Activated naive CD8-positive, alpha-beta T cell treated with anti-CD3 and anti-CD28 coated beads for 36 hours (primary cell): Measurements from ENCODE around the gene ZMAT3. TPM values are rescaled to one million over a fixed set of nuclear protein-coding genes. Genes with fewer than 3 reads are reported as not detected.
"Not testable (repeated sequence)": the region's sequence is repeated elsewhere in the genome, so short reads cannot be mapped to it uniquely, and the experiment has no call there.

ENCODE experiments used
- DNase-seq: peaks from one replicate; pipeline ENCODE4 v3.0.0; 2021
- H3K27ac Mint-ChIP-seq: one replicate; pipeline ENCODE4 v1.8.0; 2022; ENCODE audit warnings: mild to moderate bottlenecking, moderate library complexity, mixed read lengths
- H3K27me3 Mint-ChIP-seq: one replicate; pipeline ENCODE4 v1.8.0; 2022; ENCODE audit warnings: mild to moderate bottlenecking, mixed read lengths
- H3K36me3 Mint-ChIP-seq: one replicate; pipeline ENCODE4 v1.8.0; 2021; ENCODE audit warnings: mild to moderate bottlenecking, mixed read lengths
- H3K4me1 Mint-ChIP-seq: one replicate; pipeline ENCODE4 v1.8.0; 2021; ENCODE audit warnings: mixed read lengths
- H3K4me3 Mint-ChIP-seq: one replicate; pipeline ENCODE4 v1.8.0; 2022; ENCODE audit warnings: mild to moderate bottlenecking, moderate library complexity, mixed read lengths
- H3K9me3 Mint-ChIP-seq: one replicate; pipeline ENCODE4 v1.8.0; 2022; ENCODE audit warnings: mixed read lengths
- total RNA-seq, 2 experiments: library from RNA; stranded (reverse); gene quantifications; one replicate each; pipeline ENCODE4 v1.2.3, GENCODE V29; 2021

Gene ZMAT3
- total RNA-seq, 2 experiments from 2014 or later, result 10.6 to 10.7 TPM

DNA sequence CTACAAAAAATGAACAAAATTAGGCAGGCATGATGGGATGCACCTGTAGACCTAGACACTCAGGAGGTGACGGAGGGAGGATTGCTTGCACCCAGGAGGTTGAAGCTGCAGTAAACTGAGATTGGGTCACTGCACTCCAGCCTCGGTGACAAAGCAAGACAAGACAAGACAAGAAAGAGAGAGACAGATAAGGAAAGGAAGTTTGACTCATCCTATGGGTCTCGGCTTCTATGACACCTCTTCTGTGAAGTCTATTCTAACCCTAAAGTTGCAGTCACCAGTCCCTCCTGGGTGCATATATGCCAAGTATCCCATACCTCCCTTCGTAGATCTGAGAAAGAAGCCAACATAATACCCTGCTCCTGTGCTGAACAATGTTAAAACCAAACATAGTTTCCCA is 7.9 kb upstream of the ZMAT3 start:
- DNase-seq, result no peak
- no peak overlapping the region for H3K4me3 Mint-ChIP-seq
- H3K4me1 Mint-ChIP-seq, result peaks cover 12% of the 10 kb centered on the region
- no peaks in the 10 kb centered on the region for H3K9me3 Mint-ChIP-seq
- H3K36me3 Mint-ChIP-seq, result no peaks in the 10 kb centered on the region
- no peaks in the 10 kb centered on the region for H3K27me3 Mint-ChIP-seq
- H3K27ac Mint-ChIP-seq, result no peak overlapping the region

DNA sequence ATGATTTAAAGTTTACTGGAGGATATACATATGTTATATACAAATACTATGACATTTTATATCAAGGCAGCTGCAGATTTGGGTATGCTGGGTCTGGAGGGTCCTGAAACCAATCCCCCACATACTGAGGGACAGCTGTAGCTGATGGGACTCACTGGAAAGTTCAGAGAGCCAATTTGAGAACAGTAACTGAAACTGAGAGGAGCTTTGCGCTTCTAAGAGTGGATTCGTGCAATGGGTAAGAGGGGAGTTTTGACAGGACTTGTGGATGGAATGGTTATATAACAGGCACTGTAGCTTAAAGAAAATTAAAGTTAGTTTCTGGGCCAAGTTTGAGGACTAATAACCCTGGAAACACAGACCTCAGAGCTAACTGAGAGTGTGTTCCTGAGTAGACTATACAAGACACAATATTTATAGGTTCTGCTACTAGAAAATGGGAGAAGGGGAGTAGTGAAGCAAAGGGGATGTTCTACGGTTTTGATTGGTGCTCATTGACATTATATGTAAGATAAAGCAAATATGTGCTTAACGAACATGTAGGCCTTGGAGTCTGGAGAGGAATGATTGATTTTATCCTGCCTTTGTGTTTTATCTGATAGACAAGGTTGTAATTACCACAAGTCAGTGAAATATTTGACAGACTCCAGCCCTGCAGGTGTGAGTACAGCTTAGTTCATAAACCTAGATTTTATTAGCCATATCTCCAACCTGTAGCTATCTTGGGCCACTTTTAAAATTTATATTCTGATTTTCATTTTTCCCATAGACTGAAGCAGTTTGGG is 4.8 kb upstream of the ZMAT3 start:
- Mint-ChIP-seq H3K9me3 (no peaks in the 10 kb centered on the region), H3K4me1 (peaks cover 10% of the 10 kb centered on the region), H3K36me3 (no peaks in the 10 kb centered on the region), H3K27ac (no peak overlapping the region), H3K4me3 (no peak overlapping the region), H3K27me3 (no peaks in the 10 kb centered on the region)
- DNase-seq, result no peak

DNA sequence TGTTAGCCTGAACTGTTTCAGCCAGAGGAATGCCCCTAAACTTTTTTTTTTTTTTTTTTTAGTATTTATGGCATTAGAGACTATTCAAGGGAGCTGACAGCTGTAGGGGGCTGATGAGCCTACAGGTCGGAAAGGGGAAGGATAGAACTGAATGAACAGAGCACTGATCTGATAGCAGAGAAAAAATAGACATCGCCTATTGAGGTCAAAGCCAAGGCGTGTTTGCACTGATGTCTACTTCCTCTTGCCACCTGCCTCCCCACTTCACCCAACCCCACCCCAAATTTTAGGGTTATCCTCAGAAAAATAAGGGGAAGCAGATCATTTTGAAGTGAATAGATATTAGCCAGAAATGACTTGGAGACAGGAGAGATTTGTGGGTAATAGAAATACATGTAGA is 3.0 kb upstream of the ZMAT3 start:
- H3K36me3 Mint-ChIP-seq, result no peaks in the 10 kb centered on the region
- H3K27me3 Mint-ChIP-seq, result no peaks in the 10 kb centered on the region
- peaks cover 15% of the 10 kb centered on the region for H3K4me1 Mint-ChIP-seq
- H3K9me3 Mint-ChIP-seq, result no peaks in the 10 kb centered on the region
- no peak for DNase-seq
- no peak overlapping the region for H3K4me3 Mint-ChIP-seq
- no peak overlapping the region for H3K27ac Mint-ChIP-seq

DNA sequence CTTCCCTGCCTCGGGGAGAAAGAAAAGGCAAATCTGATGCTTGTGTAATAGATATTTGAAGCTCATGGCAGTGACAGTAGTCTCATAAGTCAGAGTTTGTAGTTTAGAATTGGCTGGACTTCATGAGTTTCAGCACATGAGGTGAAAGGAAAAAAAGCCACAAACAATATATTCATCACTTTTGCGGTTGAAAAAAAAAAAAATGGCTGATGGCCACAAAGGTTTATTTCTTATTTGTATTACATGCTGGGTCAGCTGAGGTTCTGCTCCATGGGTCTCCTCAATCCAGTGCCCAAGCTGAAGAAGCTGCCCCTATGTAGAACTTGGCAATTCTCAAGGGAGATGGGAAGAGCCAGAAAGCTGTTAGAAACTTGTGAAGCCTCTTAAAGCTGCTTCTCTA is 2.2 kb upstream of the ZMAT3 start:
- Mint-ChIP-seq H3K4me3 (no peak overlapping the region), H3K9me3 (no peaks in the 10 kb centered on the region), H3K36me3 (no peaks in the 10 kb centered on the region), H3K27me3 (no peaks in the 10 kb centered on the region), H3K4me1 (peaks cover 22% of the 10 kb centered on the region), H3K27ac (no peak overlapping the region)
- DNase-seq, result no peak

DNA sequence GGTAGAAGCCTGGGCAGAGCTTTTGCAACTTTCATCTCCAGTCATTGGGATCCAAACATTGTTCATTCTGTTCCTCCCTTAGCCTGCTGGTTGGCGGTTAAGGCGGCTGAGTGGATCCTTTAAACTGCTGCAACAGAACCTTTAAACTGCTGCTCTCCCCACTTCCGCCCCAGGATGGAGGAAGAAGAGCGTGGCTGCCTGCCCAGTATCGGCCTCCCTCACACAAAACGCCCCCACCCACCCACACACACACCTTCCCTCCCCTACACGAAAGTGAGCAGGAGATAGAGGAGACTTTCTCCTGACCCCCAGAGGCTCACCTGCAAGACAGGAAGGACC is 460 bp upstream of the ZMAT3 start:
- Mint-ChIP-seq H3K4me3 (peak overlapping the region; percentile 97), H3K27me3 (no peaks in the 10 kb centered on the region), H3K27ac (peak overlapping the region; percentile 85), H3K4me1 (peaks cover 25% of the 10 kb centered on the region), H3K36me3 (peaks cover 8% of the 10 kb centered on the region), H3K9me3 (no peaks in the 10 kb centered on the region)
- peak; percentile 41 for DNase-seq

DNA sequence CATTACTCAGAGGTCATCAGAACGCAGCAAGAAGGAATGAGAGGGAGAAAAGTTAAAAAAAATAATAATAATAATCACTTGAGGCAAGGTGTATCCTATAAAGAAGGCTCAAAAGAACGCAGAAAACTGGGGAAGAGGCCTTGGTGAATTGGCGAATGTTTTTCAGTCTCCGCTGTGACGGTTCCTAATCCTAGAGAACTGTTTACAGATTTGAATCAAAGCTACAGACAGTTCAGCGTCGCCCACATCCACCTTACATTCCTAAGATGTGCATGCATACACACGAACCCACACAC is 634 bp downstream of the ZMAT3 start:
- peaks cover 23% of the 10 kb centered on the region for H3K4me1 Mint-ChIP-seq
- H3K36me3 Mint-ChIP-seq, result peaks cover 15% of the 10 kb centered on the region
- peak overlapping the region; percentile 89 for H3K27ac Mint-ChIP-seq
- no peak for DNase-seq
- peak overlapping the region; percentile 97 for H3K4me3 Mint-ChIP-seq
- no peaks in the 10 kb centered on the region for H3K27me3 Mint-ChIP-seq
- H3K9me3 Mint-ChIP-seq, result no peaks in the 10 kb centered on the region

DNA sequence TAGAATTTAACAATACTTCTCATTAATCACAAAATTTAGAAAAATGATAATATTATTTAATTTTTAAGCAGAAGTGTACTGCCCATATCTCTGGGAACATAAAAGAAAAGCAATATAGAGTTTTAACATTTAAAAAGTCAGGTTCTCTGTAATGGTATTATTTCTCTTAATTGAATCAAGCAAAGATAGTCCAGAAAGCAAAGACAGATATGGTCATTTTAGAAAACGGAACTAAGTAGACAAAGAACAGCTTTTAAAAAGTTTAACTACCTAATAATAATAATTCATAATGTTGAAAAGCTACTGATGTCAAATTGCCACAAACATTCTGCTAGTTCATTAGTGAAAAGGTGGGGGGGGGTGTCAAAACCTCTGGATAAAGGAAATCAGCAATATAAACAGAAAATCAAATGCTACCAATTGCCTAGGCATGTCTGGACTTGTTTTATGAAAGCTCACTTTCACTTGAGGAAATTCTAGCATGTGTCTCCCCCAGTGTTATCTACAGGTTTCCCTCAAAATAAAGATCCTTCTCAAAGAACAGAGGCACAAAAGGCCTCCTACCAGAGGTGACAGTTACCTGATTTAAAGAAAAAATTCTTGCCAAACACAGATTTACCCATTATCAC is 1.7 kb downstream of the ZMAT3 start:
- no peaks in the 10 kb centered on the region for H3K27me3 Mint-ChIP-seq
- no peak overlapping the region for H3K27ac Mint-ChIP-seq
- H3K9me3 Mint-ChIP-seq, result no peaks in the 10 kb centered on the region
- peaks cover 17% of the 10 kb centered on the region for H3K36me3 Mint-ChIP-seq
- no peak for DNase-seq
- peaks cover 23% of the 10 kb centered on the region for H3K4me1 Mint-ChIP-seq
- peak overlapping the region; percentile 37 for H3K4me3 Mint-ChIP-seq

DNA sequence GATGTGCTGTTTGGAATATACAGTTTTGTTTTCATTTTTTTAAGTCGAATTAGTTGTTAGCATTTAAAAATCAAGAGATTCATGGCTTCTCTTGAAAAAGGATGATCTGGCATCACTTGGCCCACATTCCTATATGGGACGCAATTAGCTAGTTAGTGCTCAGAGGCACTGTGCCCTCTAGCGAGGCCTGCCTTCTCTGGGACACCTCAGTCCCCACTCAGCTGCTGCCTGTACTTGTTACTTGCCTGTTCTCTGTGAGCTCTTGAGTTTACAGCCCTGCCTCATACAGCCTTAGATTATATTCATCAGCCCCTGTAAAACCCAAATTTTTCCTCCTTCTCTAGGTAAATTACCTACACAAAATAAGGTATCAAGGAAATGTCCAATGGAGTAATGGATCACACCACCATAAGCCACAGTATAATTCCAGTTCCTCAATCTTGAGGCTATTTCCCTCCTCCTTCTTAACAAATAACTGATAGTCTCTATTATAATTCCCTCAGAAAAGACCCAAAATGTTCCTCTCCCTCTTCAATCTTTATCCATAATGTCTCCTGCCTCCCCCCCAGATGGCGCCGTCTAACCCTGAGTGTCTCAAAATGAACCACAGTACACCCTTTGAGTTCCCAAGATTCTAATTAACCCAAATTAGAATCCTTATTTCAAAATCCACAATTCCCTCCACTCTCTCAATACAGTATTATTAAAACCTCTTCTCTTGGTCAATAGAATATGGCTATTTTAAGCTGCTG is 2.7 kb downstream of the ZMAT3 start:
- Mint-ChIP-seq H3K27me3 (no peaks in the 10 kb centered on the region), H3K9me3 (no peaks in the 10 kb centered on the region), H3K36me3 (peaks cover 22% of the 10 kb centered on the region), H3K27ac (no peak overlapping the region), H3K4me3 (no peak overlapping the region), H3K4me1 (peaks cover 22% of the 10 kb centered on the region)
- no peak for DNase-seq

DNA sequence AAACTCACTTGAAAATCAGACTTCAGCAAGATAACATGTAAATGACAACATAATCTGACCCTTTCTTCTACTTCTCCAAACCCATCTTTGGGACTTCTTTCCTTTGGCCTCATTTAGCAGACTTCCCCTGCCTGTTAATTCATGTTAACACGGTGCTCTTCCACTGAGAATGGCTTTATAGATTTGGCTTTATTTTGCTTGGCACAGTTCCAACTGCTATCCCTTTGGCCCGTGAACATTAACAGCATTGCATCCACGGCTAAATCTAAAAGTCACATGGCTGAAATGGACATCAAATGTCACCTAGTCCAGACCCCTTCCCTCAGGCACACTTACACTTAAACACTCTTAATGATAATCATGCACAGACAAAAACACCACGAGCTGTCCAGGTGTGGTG is 3.8 kb downstream of the ZMAT3 start:
- peaks cover 24% of the 10 kb centered on the region for H3K4me1 Mint-ChIP-seq
- no peak overlapping the region for H3K27ac Mint-ChIP-seq
- H3K36me3 Mint-ChIP-seq, result peaks cover 22% of the 10 kb centered on the region
- H3K27me3 Mint-ChIP-seq, result no peaks in the 10 kb centered on the region
- H3K4me3 Mint-ChIP-seq, result no peak overlapping the region
- no peak for DNase-seq
- H3K9me3 Mint-ChIP-seq, result no peaks in the 10 kb centered on the region

DNA sequence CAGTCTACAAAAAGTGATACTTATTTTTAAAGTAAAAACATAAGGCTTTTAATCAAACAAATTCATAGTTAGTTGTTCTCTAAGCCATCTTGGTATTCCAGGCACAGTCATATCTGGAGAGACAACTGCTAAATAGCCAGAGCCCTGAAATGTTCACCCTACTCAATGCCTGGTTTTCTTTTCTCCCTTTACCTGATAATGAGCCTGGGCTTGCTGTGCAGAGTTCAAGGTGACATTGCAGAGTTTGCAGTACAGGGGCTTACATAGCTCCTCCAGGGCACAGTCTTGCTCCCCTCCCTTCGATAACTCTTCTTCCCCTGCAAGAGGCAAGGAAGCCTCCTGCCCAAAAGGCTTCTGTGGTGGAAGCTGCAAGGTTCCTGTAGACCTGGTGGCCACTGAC is 4.3 kb downstream of the ZMAT3 start:
- H3K36me3 Mint-ChIP-seq, result peaks cover 22% of the 10 kb centered on the region
- H3K9me3 Mint-ChIP-seq, result no peaks in the 10 kb centered on the region
- H3K4me1 Mint-ChIP-seq, result peaks cover 24% of the 10 kb centered on the region
- no peak for DNase-seq
- no peak overlapping the region for H3K4me3 Mint-ChIP-seq
- no peaks in the 10 kb centered on the region for H3K27me3 Mint-ChIP-seq
- H3K27ac Mint-ChIP-seq, result no peak overlapping the region

DNA sequence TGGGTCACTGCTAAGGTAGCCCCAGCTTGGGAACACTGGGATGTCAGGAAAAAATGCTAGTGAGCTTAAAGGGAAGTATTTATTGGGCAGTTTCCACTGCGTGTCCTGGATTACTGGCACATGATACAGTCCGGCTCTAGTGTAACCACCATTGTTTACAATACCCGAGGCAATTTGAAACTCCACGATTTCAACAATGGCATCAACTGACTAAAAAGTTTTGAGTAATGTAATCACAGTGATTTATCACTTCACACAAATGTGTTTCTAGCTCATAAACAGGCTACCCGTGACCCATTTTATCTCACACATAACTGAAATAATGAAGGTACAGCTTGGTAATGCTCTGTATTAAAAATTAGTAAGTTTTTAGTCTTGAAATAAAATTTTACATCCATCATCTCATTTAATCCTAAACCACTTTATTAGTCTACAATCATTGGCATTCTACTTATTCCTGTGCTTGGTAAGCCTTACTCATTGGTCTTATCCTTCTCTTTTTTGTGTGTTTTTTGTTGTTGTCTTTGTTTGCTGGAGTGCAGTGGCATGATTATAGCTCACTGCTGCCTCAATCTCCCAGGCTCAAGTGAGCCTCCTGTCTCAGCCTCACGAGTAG is 7.6 kb downstream of the ZMAT3 start:
- peaks cover 28% of the 10 kb centered on the region for H3K36me3 Mint-ChIP-seq
- no peak overlapping the region for H3K27ac Mint-ChIP-seq
- no peak overlapping the region for H3K4me3 Mint-ChIP-seq
- peaks cover 17% of the 10 kb centered on the region for H3K4me1 Mint-ChIP-seq
- no peaks in the 10 kb centered on the region for H3K9me3 Mint-ChIP-seq
- no peaks in the 10 kb centered on the region for H3K27me3 Mint-ChIP-seq
- DNase-seq, result no peak

DNA sequence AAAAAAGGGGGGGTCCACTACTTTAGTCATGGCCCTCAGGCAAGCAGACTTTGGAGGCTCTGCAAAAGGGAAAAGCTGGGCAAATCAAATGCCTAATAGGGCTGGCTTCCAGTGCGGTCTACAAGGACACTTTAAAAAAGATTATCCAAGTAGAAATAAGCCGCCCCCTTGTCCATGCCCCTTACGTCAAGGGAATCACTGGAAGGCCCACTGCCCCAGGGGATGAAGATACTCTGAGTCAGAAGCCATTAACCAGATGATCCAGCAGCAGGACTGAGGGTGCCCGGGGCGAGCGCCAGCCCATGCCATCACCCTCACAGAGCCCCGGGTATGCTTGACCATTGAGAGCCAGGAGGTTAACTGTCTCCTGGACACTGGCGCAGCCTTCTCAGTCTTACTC is 15.3 kb downstream of the ZMAT3 start:
- H3K9me3 Mint-ChIP-seq, result peaks cover 13% of the 10 kb centered on the region
- peaks cover 35% of the 10 kb centered on the region for H3K36me3 Mint-ChIP-seq
- no peak overlapping the region for H3K4me3 Mint-ChIP-seq
- H3K4me1 Mint-ChIP-seq, result peaks cover 10% of the 10 kb centered on the region
- no peaks in the 10 kb centered on the region for H3K27me3 Mint-ChIP-seq
- H3K27ac Mint-ChIP-seq, result no peak overlapping the region
- no peak for DNase-seq

DNA sequence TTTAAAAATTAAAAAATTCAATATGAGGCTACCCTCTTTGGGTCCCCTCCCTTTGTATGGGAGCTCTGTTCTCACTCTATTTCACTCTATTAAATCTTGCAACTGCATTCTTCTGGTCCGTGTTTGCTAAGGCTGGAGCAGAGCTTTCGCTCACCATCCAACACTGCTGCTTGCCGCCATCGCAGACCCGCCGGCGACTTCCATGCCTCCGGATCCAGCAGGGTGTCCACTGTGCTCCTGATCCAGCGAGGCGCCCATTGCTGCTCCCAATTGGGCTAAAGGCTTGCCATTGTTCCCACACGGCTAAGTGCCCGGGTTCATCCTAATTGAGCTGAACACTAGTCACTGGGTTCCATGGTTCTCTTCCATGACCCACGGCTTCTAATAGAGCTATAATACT is 17.0 kb downstream of the ZMAT3 start:
- Mint-ChIP-seq H3K36me3 (peaks cover 45% of the 10 kb centered on the region), H3K4me1 (peaks cover 15% of the 10 kb centered on the region), H3K9me3 (peaks cover 17% of the 10 kb centered on the region)
- H3K27me3 Mint-ChIP-seq, H3K4me3 Mint-ChIP-seq, H3K27ac Mint-ChIP-seq, DNase-seq: not testable (repeated sequence)

DNA sequence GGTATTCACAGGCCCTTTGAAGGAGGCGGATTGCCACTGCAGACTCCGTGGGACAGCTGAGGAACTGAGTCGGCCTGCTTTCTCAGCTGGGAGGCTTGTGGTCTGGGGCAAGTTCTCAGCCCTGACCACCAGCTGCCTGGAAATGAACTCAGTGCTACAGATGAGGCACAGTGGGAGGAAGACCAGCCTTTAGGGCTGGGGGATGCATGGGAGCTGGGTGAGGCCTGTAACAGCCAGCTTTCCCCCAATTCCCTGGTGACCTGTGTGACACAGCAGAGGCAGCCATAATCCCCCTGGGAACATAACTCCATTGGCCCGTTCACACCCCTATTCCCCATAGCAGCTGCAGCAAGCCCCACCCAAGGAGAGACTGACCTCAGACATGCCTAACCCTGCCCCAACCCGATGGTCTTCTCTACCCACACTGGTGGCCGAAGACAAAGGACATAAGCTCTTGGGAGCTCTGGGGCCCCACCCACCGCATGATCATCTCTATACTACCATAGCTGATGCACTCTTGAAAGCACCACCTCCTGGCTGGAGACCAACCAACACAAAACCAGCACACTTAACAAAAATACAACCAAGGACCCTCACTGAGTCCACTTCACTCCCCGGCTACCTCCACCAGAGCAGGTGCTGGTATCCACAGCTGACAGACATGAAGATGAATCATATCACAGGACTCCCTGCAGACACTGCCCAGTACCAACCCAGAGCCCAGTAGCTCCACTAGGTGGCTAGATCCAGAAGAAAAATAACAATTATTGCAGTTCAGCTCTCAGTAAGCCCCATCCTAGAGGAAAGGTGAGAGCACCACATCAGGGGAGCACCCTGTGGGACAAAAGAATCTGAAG is 24.9 kb downstream of the ZMAT3 start:
- no peaks in the 10 kb centered on the region for H3K27me3 Mint-ChIP-seq
- peaks cover 28% of the 10 kb centered on the region for H3K4me1 Mint-ChIP-seq
- peaks cover 42% of the 10 kb centered on the region for H3K36me3 Mint-ChIP-seq
- H3K4me3 Mint-ChIP-seq, result no peak overlapping the region
- no peak overlapping the region for H3K27ac Mint-ChIP-seq
- no peak for DNase-seq
- peaks cover 12% of the 10 kb centered on the region for H3K9me3 Mint-ChIP-seq
